ENCODE measurements around the gene MED12L.

DNA sequence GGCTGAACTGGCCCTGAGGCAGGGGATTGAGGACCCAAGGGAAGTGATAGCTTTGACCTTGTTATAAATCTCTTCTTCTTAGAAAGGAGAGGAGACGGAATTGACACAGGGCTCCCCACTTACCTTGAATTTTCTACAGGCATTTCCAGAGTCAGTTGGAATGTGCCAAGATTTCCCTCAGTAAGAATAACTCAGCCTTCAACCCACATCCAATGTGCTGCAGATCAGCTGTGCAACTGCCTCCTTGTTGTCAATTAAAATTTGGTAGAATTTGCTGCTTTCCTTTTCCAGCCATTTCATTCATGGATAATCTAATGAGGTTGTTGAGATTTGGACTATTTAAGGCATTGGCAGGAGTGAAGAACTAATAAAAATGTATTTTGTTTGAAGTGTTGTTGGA, 14.6 kb downstream of the MED12L start:
- TF ChIP-seq, protein P1, sequence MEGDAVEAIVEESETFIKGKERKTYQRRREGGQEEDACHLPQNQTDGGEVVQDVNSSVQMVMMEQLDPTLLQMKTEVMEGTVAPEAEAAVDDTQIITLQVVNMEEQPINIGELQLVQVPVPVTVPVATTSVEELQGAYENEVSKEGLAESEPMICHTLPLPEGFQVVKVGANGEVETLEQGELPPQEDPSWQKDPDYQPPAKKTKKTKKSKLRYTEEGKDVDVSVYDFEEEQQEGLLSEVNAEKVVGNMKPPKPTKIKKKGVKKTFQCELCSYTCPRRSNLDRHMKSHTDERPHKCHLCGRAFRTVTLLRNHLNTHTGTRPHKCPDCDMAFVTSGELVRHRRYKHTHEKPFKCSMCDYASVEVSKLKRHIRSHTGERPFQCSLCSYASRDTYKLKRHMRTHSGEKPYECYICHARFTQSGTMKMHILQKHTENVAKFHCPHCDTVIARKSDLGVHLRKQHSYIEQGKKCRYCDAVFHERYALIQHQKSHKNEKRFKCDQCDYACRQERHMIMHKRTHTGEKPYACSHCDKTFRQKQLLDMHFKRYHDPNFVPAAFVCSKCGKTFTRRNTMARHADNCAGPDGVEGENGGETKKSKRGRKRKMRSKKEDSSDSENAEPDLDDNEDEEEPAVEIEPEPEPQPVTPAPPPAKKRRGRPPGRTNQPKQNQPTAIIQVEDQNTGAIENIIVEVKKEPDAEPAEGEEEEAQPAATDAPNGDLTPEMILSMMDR (IDR thresholded peaks at IDR 0.05), result no peak
- no peak for TF ChIP-seq POLR2A (IDR thresholded peaks at IDR 0.05)

Measured in lower leg skin (tissue), 3 donors.